Measurements from ENCODE around the gene TNFSF4.
A peak's percentile ranks its signal among the peaks of the same experiment; 100 is the strongest.
"Not testable (repeated sequence)": the region's sequence is repeated elsewhere in the genome, so short reads cannot be mapped to it uniquely, and the experiment has no call there.

TNFSF4 gene

GRCh38 chr1:173206816-173207568 lies at the start of gene TNFSF4:
TNFSF4 (minus strand) TSS chr1:173207331; CDS start chr1:173207176, 155 bp downstream.
- no peak for FAIRE-seq
- no peak for DNase-seq (ENCODE audit: insufficient read length, low spot score)

GRCh38 chr1:173255214-173255813 lies 48.2 kb upstream of the TNFSF4 start:
- FAIRE-seq (no peak), DNase-seq (ENCODE audit: insufficient read length, low spot score) (peak; percentile 35)

GRCh38 chr1:173253046-173253445 lies 45.9 kb upstream of the TNFSF4 start:
- FAIRE-seq (no peak), DNase-seq (ENCODE audit: insufficient read length, low spot score) (no peak)

- no peak for FAIRE-seq
- DNase-seq (ENCODE audit: insufficient read length, low spot score), result no peak
These were observed 42.2 kb upstream of the TNFSF4 start for GRCh38 chr1:173249349-173249748.

GRCh38 chr1:173248247-173248940 lies 41.3 kb upstream of the TNFSF4 start:
- FAIRE-seq (no peak), DNase-seq (ENCODE audit: insufficient read length, low spot score) (no peak)

- no peak for DNase-seq (ENCODE audit: insufficient read length, low spot score)
- no peak for FAIRE-seq
These were observed 38.8 kb upstream of the TNFSF4 start for GRCh38 chr1:173245892-173246291.

GRCh38 chr1:173243300-173243699 lies 36.2 kb upstream of the TNFSF4 start:
- FAIRE-seq, result no peak
- no peak for DNase-seq (ENCODE audit: insufficient read length, low spot score)

GRCh38 chr1:173241528-173242347 lies 34.6 kb upstream of the TNFSF4 start:
- FAIRE-seq (no peak), DNase-seq (ENCODE audit: insufficient read length, low spot score) (no peak)

- no peak for DNase-seq (ENCODE audit: insufficient read length, low spot score)
- no peak for FAIRE-seq
These were observed 33.5 kb upstream of the TNFSF4 start for GRCh38 chr1:173240609-173241008.

GRCh38 chr1:173239058-173239457 lies 31.9 kb upstream of the TNFSF4 start:
- FAIRE-seq (no peak), DNase-seq (ENCODE audit: insufficient read length, low spot score) (no peak)

- DNase-seq (ENCODE audit: insufficient read length, low spot score), result no peak
- FAIRE-seq, result no peak
These were observed 27.8 kb upstream of the TNFSF4 start for GRCh38 chr1:173234899-173235298.

- FAIRE-seq; DNase-seq (ENCODE audit: insufficient read length, low spot score): not testable (repeated sequence)
These were observed 27.3 kb upstream of the TNFSF4 start for GRCh38 chr1:173234434-173234833.

- not testable (repeated sequence) for DNase-seq (ENCODE audit: insufficient read length, low spot score); FAIRE-seq
These were observed 21.9 kb upstream of the TNFSF4 start for GRCh38 chr1:173229031-173229430.

- FAIRE-seq, result no peak
These were observed 17.8 kb upstream of the TNFSF4 start for GRCh38 chr1:173224949-173225348.

GRCh38 chr1:173224280-173224892 lies 17.3 kb upstream of the TNFSF4 start:
- FAIRE-seq (no peak), DNase-seq (ENCODE audit: insufficient read length, low spot score) (no peak)

More at GRCh38 chr1:173224949-173225348, 17.8 kb upstream of the TNFSF4 start:
- no peak for DNase-seq (ENCODE audit: insufficient read length, low spot score)

GRCh38 chr1:173223031-173223380 lies 15.9 kb upstream of the TNFSF4 start:
- DNase-seq (ENCODE audit: insufficient read length, low spot score) (no peak), FAIRE-seq (no peak)

- FAIRE-seq (no peak), DNase-seq (ENCODE audit: insufficient read length, low spot score) (no peak)
These were observed 15.3 kb upstream of the TNFSF4 start for GRCh38 chr1:173222149-173223030.

GRCh38 chr1:173220157-173220556 lies 13.0 kb upstream of the TNFSF4 start:
- no peak for DNase-seq (ENCODE audit: insufficient read length, low spot score)
- no peak for FAIRE-seq

- FAIRE-seq, result no peak
These were observed 6.5 kb upstream of the TNFSF4 start for GRCh38 chr1:173213665-173214064.

More at GRCh38 chr1:173213665-173214064, 6.5 kb upstream of the TNFSF4 start:
- no peak for DNase-seq (ENCODE audit: insufficient read length, low spot score)
